Neural cell (in vitro differentiated cells): ENCODE data around the gene CHN1. TPM values are rescaled to one million over a fixed set of nuclear protein-coding genes. Genes with fewer than 3 reads are reported as not detected.

Experiments used
- H2AFZ ChIP-seq: fragments of 200-600, 300-800 bp; sonication (generic), shearing (Covaris generic); 2 replicates; pipeline ENCODE4 v1.6.0; 2014; ENCODE audit warnings: low read depth, mild to moderate bottlenecking, antibody characterized with exemption, low read length, moderate library complexity
- H3F3A ChIP-seq: fragments of 200-600 bp; shearing (Covaris generic); 2 replicates; pipeline ENCODE4 v1.6.1; 2016; ENCODE audit warnings: mild to moderate bottlenecking, moderate library complexity, mixed read lengths, antibody characterized with exemption, low read length; ENCODE audit not compliant: insufficient read depth, poor library complexity, severe bottlenecking
- H3K27ac ChIP-seq: fragments of 200-600, 300-800 bp; sonication (generic), shearing (Covaris generic); 2 replicates; pipeline ENCODE4 v1.5.1; 2014; ENCODE audit warnings: mild to moderate bottlenecking, low read length, moderate library complexity
- H3K27me3 ChIP-seq: fragments of 300-800, 200-600 bp; sonication (generic), shearing (Covaris generic); 2 replicates; pipeline ENCODE4 v1.6.0; 2014; ENCODE audit warnings: mild to moderate bottlenecking, low read depth, low read length, moderate library complexity; ENCODE audit not compliant: insufficient read depth
- H3K36me3 ChIP-seq: fragments of 300-800, 200-600 bp; sonication (generic), shearing (Covaris generic); 2 replicates; pipeline ENCODE4 v1.5.1; 2014; ENCODE audit warnings: mild to moderate bottlenecking, antibody characterized with exemption, low read length, moderate library complexity; ENCODE audit not compliant: insufficient read depth
- H3K4me2 ChIP-seq: fragments of 300-800, 200-600 bp; sonication (generic), shearing (Covaris generic); 2 replicates; pipeline ENCODE4 v1.6.0; 2014; ENCODE audit warnings: mild to moderate bottlenecking, low read length
- H3K4me3 ChIP-seq: fragments of 300-800, 200-600 bp; sonication (generic), shearing (Covaris generic); 2 replicates; pipeline ENCODE4 v1.5.1; 2014; ENCODE audit warnings: mild to moderate bottlenecking, low read length, moderate library complexity
- H3K79me2 ChIP-seq: fragments of 200-600 bp; shearing (Covaris generic); replicated peaks from 2 replicates; pipeline ENCODE4 v1.6.0; 2014; ENCODE audit warnings: mild to moderate bottlenecking, low read length, moderate library complexity; ENCODE audit not compliant: insufficient read depth
- H3K9ac ChIP-seq: fragments of 300-800, 200-600 bp; sonication (generic), shearing (Covaris generic); 2 replicates; pipeline ENCODE4 v1.6.1; 2016; ENCODE audit warnings: mild to moderate bottlenecking, low read length, mixed read lengths
- H3K9me2 ChIP-seq: fragments of 200-600 bp; shearing (Covaris generic); 2 replicates; pipeline ENCODE4 v1.6.1; 2016; ENCODE audit warnings: mild to moderate bottlenecking, low read length, mixed read lengths; ENCODE audit not compliant: insufficient read depth
- H3K9me3 ChIP-seq: fragments of 200-600, 300-800 bp; sonication (generic), shearing (Covaris generic); 2 replicates; pipeline ENCODE4 v1.6.1; 2016; ENCODE audit warnings: mild to moderate bottlenecking, mixed run types, low read length, moderate library complexity, mixed read lengths
- H4K20me1 ChIP-seq: fragments of 200-600 bp; shearing (Covaris generic); 2 replicates; pipeline ENCODE4 v1.6.1; 2016; ENCODE audit warnings: mild to moderate bottlenecking, mixed run types; ENCODE audit not compliant: insufficient read depth
- CTCF ChIP-seq: fragments of 450-650 bp; IDR thresholded peaks from 2 replicates; pipeline ENCODE4 v1.5.1; 2014; ENCODE audit warnings: antibody characterized with exemption, mild to moderate bottlenecking, moderate library complexity; ENCODE audit not compliant: poor library complexity, severe bottlenecking
- EP300 ChIP-seq: fragments of 450-650 bp; conservative IDR thresholded peaks from 2 replicates; pipeline ENCODE4 v1.6.1; 2014; ENCODE audit warnings: antibody characterized with exemption, mild to moderate bottlenecking, moderate library complexity; ENCODE audit not compliant: poor library complexity, severe bottlenecking
- EZH2 ChIP-seq: fragments of 200-600, 300-800 bp; shearing (Covaris generic), sonication (generic); IDR thresholded peaks from 2 replicates; pipeline ENCODE4 v1.6.1; 2014; ENCODE audit warnings: antibody characterized with exemption, low read length, borderline replicate concordance, mild to moderate bottlenecking; ENCODE audit not compliant: insufficient read depth, poor library complexity, severe bottlenecking
- MXI1 ChIP-seq: fragments of 450-650 bp; conservative IDR thresholded peaks from 2 replicates; pipeline ENCODE4 v1.6.1; 2014; ENCODE audit warnings: antibody characterized with exemption, mild to moderate bottlenecking; ENCODE audit not compliant: poor library complexity, severe bottlenecking
- POLR2AphosphoS5 ChIP-seq: IDR thresholded peaks from 2 replicates; pipeline ENCODE4 v1.6.1; 2012
- RAD21 ChIP-seq: fragments of 450-650 bp; conservative IDR thresholded peaks from 2 replicates; pipeline ENCODE4 v1.6.1; 2014; ENCODE audit warnings: antibody characterized with exemption, mild to moderate bottlenecking, moderate library complexity
- SMC3 ChIP-seq: fragments of 450-650 bp; conservative IDR thresholded peaks from 2 replicates; pipeline ENCODE4 v1.6.1; 2014; ENCODE audit warnings: antibody characterized with exemption, mild to moderate bottlenecking, moderate library complexity; ENCODE audit not compliant: poor library complexity
- TAF1 ChIP-seq: IDR thresholded peaks from 2 replicates; pipeline ENCODE4 v1.6.1; 2012; ENCODE audit warnings: low read depth
- polyA plus RNA-seq: library from polyadenylated mRNA; depleted of rRNA; stranded (reverse); fragments of >200 nt; gene quantifications from 2 replicates; pipeline ENCODE4 v1.2.3, GENCODE V29; 2014
- TF ChIP-seq, protein P1 (sequence below): IDR thresholded peaks from 2 replicates; pipeline ENCODE4 v1.6.1; 2012; ENCODE audit warnings: borderline replicate concordance

CHN1 gene
- polyA plus RNA-seq, 1 donor from 2014 or later = 133 TPM

- Histone ChIP-seq H3K9ac (no peak overlapping the region), H3K79me2 (no peaks in the 10 kb centered on the region), H3K27ac (no peak overlapping the region), H4K20me1 (no peaks in the 10 kb centered on the region), H3K4me3 (no peak overlapping the region), H3K9me3 (no peaks in the 10 kb centered on the region), H3K9me2 (no peaks in the 10 kb centered on the region), H3F3A (no peaks in the 10 kb centered on the region), H3K27me3 (no peaks in the 10 kb centered on the region), H3K4me2 (no peak overlapping the region), H2AFZ (no peak overlapping the region), H3K36me3 (peaks cover 7% of the 10 kb centered on the region)
- no peak for TF ChIP-seq RAD21
- TF ChIP-seq SMC3 = no peak
- TF ChIP-seq CTCF = no peak
- TF ChIP-seq TAF1 = no peak
- no peak for TF ChIP-seq EZH2
Measured at GRCh38 chr2:174815526-174815925, 189.7 kb downstream of the CHN1 start.

DNA sequence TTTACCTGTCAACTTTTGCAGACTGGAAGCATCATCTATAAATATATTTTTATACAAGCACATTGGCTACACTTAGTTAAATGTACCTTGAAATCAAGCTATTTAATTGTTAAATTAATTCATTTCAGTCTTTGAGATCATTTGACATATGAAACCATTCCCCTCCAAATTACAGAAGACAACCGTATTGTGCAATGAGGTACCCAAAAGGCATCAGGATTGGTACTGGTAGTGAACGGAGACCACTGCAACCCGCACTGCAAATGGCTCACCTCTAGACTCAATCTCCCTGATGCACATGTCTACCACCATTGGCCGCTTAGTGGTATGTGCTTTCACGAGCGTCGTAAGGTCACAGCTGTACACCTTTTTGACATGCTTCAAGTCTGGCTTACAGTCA is 193.1 kb downstream of the CHN1 start:
- Histone ChIP-seq H4K20me1 (no peaks in the 10 kb centered on the region), H3K27me3 (no peaks in the 10 kb centered on the region), H3K4me2 (no peak overlapping the region), H3K9me2 (no peaks in the 10 kb centered on the region), H3K36me3 (peaks cover 14% of the 10 kb centered on the region), H3K9ac (no peak overlapping the region), H3K4me3 (no peak overlapping the region), H3K9me3 (no peaks in the 10 kb centered on the region), H3K27ac (no peak overlapping the region), H2AFZ (no peak overlapping the region), H3K79me2 (no peaks in the 10 kb centered on the region), H3F3A (no peaks in the 10 kb centered on the region)
- TF ChIP-seq EP300 (no peak), TAF1 (no peak), RAD21 (no peak), CTCF (no peak), POLR2AphosphoS5 (no peak), EZH2 (no peak), SMC3 (no peak), MXI1 (no peak)
- TF ChIP-seq, protein P1, sequence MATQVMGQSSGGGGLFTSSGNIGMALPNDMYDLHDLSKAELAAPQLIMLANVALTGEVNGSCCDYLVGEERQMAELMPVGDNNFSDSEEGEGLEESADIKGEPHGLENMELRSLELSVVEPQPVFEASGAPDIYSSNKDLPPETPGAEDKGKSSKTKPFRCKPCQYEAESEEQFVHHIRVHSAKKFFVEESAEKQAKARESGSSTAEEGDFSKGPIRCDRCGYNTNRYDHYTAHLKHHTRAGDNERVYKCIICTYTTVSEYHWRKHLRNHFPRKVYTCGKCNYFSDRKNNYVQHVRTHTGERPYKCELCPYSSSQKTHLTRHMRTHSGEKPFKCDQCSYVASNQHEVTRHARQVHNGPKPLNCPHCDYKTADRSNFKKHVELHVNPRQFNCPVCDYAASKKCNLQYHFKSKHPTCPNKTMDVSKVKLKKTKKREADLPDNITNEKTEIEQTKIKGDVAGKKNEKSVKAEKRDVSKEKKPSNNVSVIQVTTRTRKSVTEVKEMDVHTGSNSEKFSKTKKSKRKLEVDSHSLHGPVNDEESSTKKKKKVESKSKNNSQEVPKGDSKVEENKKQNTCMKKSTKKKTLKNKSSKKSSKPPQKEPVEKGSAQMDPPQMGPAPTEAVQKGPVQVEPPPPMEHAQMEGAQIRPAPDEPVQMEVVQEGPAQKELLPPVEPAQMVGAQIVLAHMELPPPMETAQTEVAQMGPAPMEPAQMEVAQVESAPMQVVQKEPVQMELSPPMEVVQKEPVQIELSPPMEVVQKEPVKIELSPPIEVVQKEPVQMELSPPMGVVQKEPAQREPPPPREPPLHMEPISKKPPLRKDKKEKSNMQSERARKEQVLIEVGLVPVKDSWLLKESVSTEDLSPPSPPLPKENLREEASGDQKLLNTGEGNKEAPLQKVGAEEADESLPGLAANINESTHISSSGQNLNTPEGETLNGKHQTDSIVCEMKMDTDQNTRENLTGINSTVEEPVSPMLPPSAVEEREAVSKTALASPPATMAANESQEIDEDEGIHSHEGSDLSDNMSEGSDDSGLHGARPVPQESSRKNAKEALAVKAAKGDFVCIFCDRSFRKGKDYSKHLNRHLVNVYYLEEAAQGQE = no peak
